Activated CD8-positive, alpha-beta T cell treated with anti-CD3 and anti-CD28 coated beads for 36 hours (primary cell): ENCODE data around the gene PREX1. TPM values are rescaled to one million over a fixed set of nuclear protein-coding genes. Genes with fewer than 3 reads are reported as not detected.

Source experiments
- ATAC-seq: fragments of 200-7000 bp; cut with Tn5 transposase; one replicate; pipeline ENCODE4 v1.10.0; 2021; ENCODE audit warnings: mild to moderate bottlenecking, moderate library complexity
- CTCF ChIA-PET: fragments of 350-600 bp; sonication (Branson Sonifier 250); formaldehyde crosslinking; loops from one replicate; lab custom pipeline; 2021; ENCODE audit warnings: antibody characterized with exemption; lab: Charles Lee
- POLR2A ChIA-PET: fragments of 350-600 bp; sonication (Branson Sonifier 250); formaldehyde crosslinking; loops from one replicate; lab custom pipeline; 2021; ENCODE audit warnings: antibody characterized with exemption; lab: Charles Lee
- DNase-seq: peaks from one replicate; pipeline ENCODE4 v3.0.0-alpha.2; 2020
- H3K27ac Mint-ChIP-seq: one replicate; pipeline ENCODE4 v1.8.0; 2021; ENCODE audit warnings: mild to moderate bottlenecking, mixed read lengths
- H3K27me3 Mint-ChIP-seq: one replicate; pipeline ENCODE4 v1.8.0; 2021; ENCODE audit warnings: mixed read lengths
- H3K36me3 Mint-ChIP-seq: one replicate; pipeline ENCODE4 v1.8.0; 2021; ENCODE audit warnings: low read depth, mixed read lengths
- H3K4me1 Mint-ChIP-seq: one replicate; pipeline ENCODE4 v1.8.0; 2021; ENCODE audit warnings: low read depth, mixed read lengths
- H3K4me3 Mint-ChIP-seq: one replicate; pipeline ENCODE4 v1.8.0; 2021; ENCODE audit warnings: mild to moderate bottlenecking, moderate library complexity, mixed read lengths
- H3K9me3 Mint-ChIP-seq: one replicate; pipeline ENCODE4 v1.8.0; 2021; ENCODE audit warnings: mixed read lengths
- intact Hi-C: fragments of 100-400 bp; cut with micrococcal nuclease; formaldehyde crosslinking; loops from one replicate; pipeline ENCODE4 v1.10.0; 2022
- total RNA-seq, 2 experiments: library from RNA; stranded (reverse); gene quantifications; one replicate each; pipeline ENCODE4 v1.2.3, GENCODE V29; 2021
- TF ChIP-seq, protein P1 (sequence below): fragments of 200-600 bp; IDR thresholded peaks from one replicate; pipeline ENCODE4 v1.8.0; 2022; ENCODE audit warnings: antibody characterized with exemption, mild to moderate bottlenecking

Gene PREX1
- total RNA-seq, 2 experiments from 2014 or later = 79.7 to 80.5 TPM

DNA sequence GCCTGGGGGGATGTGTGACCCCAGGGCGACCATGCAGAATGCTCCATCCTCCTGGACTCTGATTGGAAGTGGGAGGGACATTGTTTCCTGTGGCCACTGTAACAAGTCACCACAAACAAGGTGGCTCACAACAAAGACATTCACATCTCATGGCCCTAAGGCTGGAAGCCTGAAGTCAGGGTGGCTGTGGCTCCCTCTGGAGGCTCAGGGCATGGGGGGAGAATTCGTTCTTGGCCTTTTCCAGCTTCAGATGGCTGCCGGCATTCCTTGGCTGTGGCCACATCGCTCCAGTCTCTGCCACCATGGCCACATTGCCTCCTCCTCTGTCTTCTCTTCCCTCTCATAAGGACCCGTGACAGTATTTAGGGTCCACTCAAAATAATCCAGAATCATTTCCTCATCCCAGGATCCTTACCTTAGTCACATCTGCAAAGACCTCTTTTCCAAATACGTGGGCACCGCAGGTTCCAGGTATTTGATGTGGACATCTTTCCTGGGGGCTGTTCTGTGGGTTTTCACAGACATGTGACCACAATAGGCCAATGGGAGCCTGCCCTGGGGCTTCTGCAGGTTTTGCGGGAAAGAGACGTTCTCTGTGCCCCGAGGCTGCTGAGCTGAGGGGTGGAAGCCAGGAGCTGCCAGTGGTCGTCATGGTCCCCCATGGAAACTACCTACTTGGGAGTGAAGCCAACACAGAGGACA lies 249.3 kb downstream of the PREX1 start:
- intact Hi-C loops = no loop called here
- Mint-ChIP-seq H3K4me3 (no peak overlapping the region), H3K36me3 (no peaks in the 10 kb centered on the region), H3K27me3 (peaks cover 2% of the 10 kb centered on the region), H3K27ac (no peak overlapping the region), H3K4me1 (no peaks in the 10 kb centered on the region), H3K9me3 (no peaks in the 10 kb centered on the region)
- CTCF ChIA-PET = no interaction called here
- ATAC-seq (no peak), DNase-seq (no peak)
- TF ChIP-seq, protein P1, sequence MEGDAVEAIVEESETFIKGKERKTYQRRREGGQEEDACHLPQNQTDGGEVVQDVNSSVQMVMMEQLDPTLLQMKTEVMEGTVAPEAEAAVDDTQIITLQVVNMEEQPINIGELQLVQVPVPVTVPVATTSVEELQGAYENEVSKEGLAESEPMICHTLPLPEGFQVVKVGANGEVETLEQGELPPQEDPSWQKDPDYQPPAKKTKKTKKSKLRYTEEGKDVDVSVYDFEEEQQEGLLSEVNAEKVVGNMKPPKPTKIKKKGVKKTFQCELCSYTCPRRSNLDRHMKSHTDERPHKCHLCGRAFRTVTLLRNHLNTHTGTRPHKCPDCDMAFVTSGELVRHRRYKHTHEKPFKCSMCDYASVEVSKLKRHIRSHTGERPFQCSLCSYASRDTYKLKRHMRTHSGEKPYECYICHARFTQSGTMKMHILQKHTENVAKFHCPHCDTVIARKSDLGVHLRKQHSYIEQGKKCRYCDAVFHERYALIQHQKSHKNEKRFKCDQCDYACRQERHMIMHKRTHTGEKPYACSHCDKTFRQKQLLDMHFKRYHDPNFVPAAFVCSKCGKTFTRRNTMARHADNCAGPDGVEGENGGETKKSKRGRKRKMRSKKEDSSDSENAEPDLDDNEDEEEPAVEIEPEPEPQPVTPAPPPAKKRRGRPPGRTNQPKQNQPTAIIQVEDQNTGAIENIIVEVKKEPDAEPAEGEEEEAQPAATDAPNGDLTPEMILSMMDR = no peak
- POLR2A ChIA-PET = no interaction called here

DNA sequence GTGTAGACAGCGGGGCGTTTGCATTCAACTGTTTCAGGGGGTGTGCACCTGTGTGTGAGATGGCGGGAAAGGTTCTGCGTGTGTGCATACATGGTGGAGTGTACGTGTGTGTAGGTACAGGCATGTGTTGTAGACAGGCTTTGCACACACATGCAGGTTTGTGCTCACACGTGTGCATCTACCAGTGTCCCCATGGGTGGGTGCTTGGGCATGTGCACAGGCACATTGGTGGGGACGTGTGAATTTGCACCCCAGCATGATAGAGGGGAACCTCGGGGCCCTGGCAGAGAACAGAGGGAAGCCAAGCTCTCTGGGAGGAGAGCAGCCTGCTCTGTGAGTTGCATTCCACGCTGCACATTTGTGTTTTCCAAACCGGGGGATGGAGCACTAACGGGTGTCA lies 250.2 kb downstream of the PREX1 start:
- ATAC-seq (no peak), DNase-seq (no peak)
- ChIA-PET POLR2A (no interaction called here), CTCF (no interaction called here)
- Mint-ChIP-seq H3K27me3 (no peaks in the 10 kb centered on the region), H3K4me1 (no peaks in the 10 kb centered on the region), H3K27ac (no peak overlapping the region), H3K36me3 (no peaks in the 10 kb centered on the region), H3K4me3 (no peak overlapping the region), H3K9me3 (no peaks in the 10 kb centered on the region)
- TF ChIP-seq, protein P1 = no peak
- intact Hi-C loops = no loop called here

DNA sequence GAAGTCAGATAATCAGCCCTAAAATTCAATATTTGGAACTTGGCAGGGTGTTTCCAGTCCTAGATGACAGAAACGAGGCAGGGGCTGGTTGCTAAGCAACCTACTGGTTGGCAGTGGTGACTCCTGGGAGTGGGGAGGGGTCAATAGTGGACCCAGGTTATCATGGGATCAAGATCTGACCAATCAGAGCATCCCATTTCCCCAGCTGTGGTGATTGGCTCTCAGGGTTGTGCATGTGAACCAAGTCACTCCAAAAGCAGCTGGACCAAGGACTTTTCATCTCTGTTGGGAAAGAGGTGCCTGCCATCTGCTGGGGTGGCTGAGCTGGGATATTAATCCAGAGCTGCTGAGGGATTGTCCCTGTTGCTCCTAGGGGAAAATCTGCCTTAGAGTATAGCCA lies 253.4 kb downstream of the PREX1 start:
- intact Hi-C loops = no loop called here
- CTCF ChIA-PET = no interaction called here

More for the DNA sequence above, 253.4 kb downstream of the PREX1 start:
- TF ChIP-seq, protein P1 = no peak
- Mint-ChIP-seq H3K27ac (no peak overlapping the region), H3K9me3 (no peaks in the 10 kb centered on the region), H3K36me3 (no peaks in the 10 kb centered on the region), H3K4me3 (no peak overlapping the region), H3K4me1 (no peaks in the 10 kb centered on the region), H3K27me3 (no peaks in the 10 kb centered on the region)
- ATAC-seq = no peak
- POLR2A ChIA-PET = no interaction called here
- no peak for DNase-seq

Other genes starting within 250 kb of the PREX1 start
- gene ARFGEF2, start 93.7 kb upstream of the PREX1 start, total RNA-seq = 10 to 100 TPM; 20.5 to 22.7 TPM
- 100 to 1,000 TPM; 115 TPM for gene CSE1L, start 218.3 kb upstream of the PREX1 start, total RNA-seq